HepG2 (cell line): ENCODE data around the gene YIPF7. TPM values are rescaled to one million over a fixed set of nuclear protein-coding genes. Genes with fewer than 3 reads are reported as not detected.

Experiments used
- ATAC-seq: fragments of 200-7000 bp; cut with Tn5 transposase; 3 replicates; pipeline ENCODE4 v1.9.1; 2020; ENCODE audit warnings: mild to moderate bottlenecking, moderate library complexity
- BruUV-seq: library from RNA; stranded (reverse); fragments of 400-500 nt; replicated peaks from 2 replicates; lab custom pipeline; 2021; lab: Mats Ljungman, UMichigan
- CTCF ChIA-PET: fragments of 300-600 bp; formaldehyde crosslinking; extraction: SDS; loops from one replicate; lab custom pipeline; 2021; ENCODE audit warnings: low total read pairs, inconsistent platforms, low intra/inter-chr PET ratio; lab: Yijun Ruan, JAX
- POLR2A ChIA-PET: fragments of 350-600 bp; sonication (Branson Sonifier 250); formaldehyde crosslinking; loops from one replicate; lab custom pipeline; 2020; ENCODE audit warnings: antibody characterized with exemption, inconsistent platforms; lab: Yijun Ruan, JAX
- DNase-seq: peaks from one replicate; pipeline ENCODE4 v3.0.0-alpha.2; 2015; ENCODE audit warnings: low spot score
- FAIRE-seq: peaks from 3 replicates; lab custom pipeline; 2011; peaks lifted over from hg19 to GRCh38; lab: Jason Lieb, UNC
- H2AFZ ChIP-seq: one replicate; pipeline ENCODE4 v1.6.1; 2011; ENCODE audit warnings: low read length, inconsistent platforms
- H3K27ac ChIP-seq: fragments of 300-600 bp; 3 replicates; pipeline ENCODE4 v1.8.0; 2011; ENCODE audit warnings: mixed run types, mild to moderate bottlenecking, mixed read lengths, low read length, inconsistent platforms; ENCODE audit not compliant: insufficient read depth; ENCODE audit errors: extremely low read length
- H3K27me3 ChIP-seq, 2 experiments: fragments of 200-600 bp in 1 of 2; 2 replicates in 1 of 2; 3 replicates in 1 of 2; pipeline versions ENCODE4 v1.6.0 to v1.8.0; 2011; ENCODE audit warnings: low read length in 2 of 2, mild to moderate bottlenecking in 2 of 2, moderate library complexity in 2 of 2, inconsistent platforms in 1 of 2; ENCODE audit not compliant: insufficient read depth in 2 of 2, control insufficient read depth in 1 of 2
- H3K36me3 ChIP-seq, 2 experiments: fragments of 200-600 bp in 1 of 2; replicated peaks in 1 of 2; 2 replicates in 1 of 2; 3 replicates in 1 of 2; pipeline versions ENCODE4 v1.5.1 to v1.8.0; 2011; ENCODE audit warnings: low read length in 2 of 2, inconsistent platforms in 1 of 2; ENCODE audit not compliant: insufficient read depth in 2 of 2, control insufficient read depth in 1 of 2
- H3K4me1 ChIP-seq: 2 replicates; pipeline ENCODE4 v1.5.1; 2012; ENCODE audit warnings: low read length, inconsistent platforms; ENCODE audit not compliant: insufficient read depth
- H3K4me2 ChIP-seq: 2 replicates; pipeline ENCODE4 v1.6.0; 2011; ENCODE audit warnings: low read depth, low read length, inconsistent platforms
- H3K4me3 ChIP-seq, 3 experiments: fragments of 200-600 bp in 1 of 3; sonication (generic), shearing (Covaris generic) in 1 of 3; replicated peaks in 1 of 3; 2 replicates each; pipeline ENCODE4 v1.5.1; 2011 to 2016; ENCODE audit warnings: low read length in 3 of 3, inconsistent platforms in 2 of 3, low read depth in 2 of 3, mild to moderate bottlenecking in 2 of 3, control low read depth in 1 of 3, mixed read lengths in 1 of 3; ENCODE audit not compliant: insufficient read depth in 1 of 3
- H3K79me2 ChIP-seq: one replicate; pipeline ENCODE4 v1.6.1; 2011; ENCODE audit warnings: low read length, inconsistent platforms; ENCODE audit not compliant: insufficient read depth
- H3K9ac ChIP-seq: 2 replicates; pipeline ENCODE4 v1.6.0; 2011; ENCODE audit warnings: mild to moderate bottlenecking, low read depth, low read length, inconsistent platforms; ENCODE audit not compliant: insufficient read depth
- H3K9me3 ChIP-seq: 2 replicates; pipeline ENCODE4 v1.5.1; 2012; ENCODE audit warnings: mild to moderate bottlenecking, low read length
- H4K20me1 ChIP-seq: 2 replicates; pipeline ENCODE4 v1.6.0; 2011; ENCODE audit warnings: inconsistent platforms, mild to moderate bottlenecking, low read length, moderate library complexity; ENCODE audit not compliant: insufficient read depth
- BRCA1 ChIP-seq: sonication (generic); formaldehyde crosslinking; IDR thresholded peaks from 2 replicates; pipeline ENCODE4 v1.4.0; 2020; ENCODE audit warnings: missing genetic modification reagents
- HES4 ChIP-seq: sonication (generic); formaldehyde crosslinking; IDR thresholded peaks from 2 replicates; pipeline ENCODE4 v1.9.0; 2021; ENCODE audit warnings: mild to moderate bottlenecking, missing genetic modification reagents, borderline replicate concordance
- IRX3 ChIP-seq: sonication (generic); formaldehyde crosslinking; IDR thresholded peaks from 2 replicates; pipeline ENCODE4 v1.8.1; 2023; ENCODE audit warnings: mild to moderate bottlenecking, low read depth, missing genetic modification reagents, borderline replicate concordance
- NFYB ChIP-seq: sonication (generic); formaldehyde crosslinking; IDR thresholded peaks from 2 replicates; pipeline ENCODE4 v1.4.0; 2020; ENCODE audit warnings: missing genetic modification reagents
- SP4 ChIP-seq: sonication (generic); formaldehyde crosslinking; IDR thresholded peaks from 2 replicates; pipeline ENCODE4 v1.8.1; 2023; ENCODE audit warnings: mild to moderate bottlenecking, missing genetic modification reagents
- YEATS2 ChIP-seq: sonication (generic); formaldehyde crosslinking; IDR thresholded peaks from 2 replicates; pipeline ENCODE4 v1.4.0; 2020; ENCODE audit warnings: missing genetic modification reagents, borderline replicate concordance
- ZNF138 ChIP-seq: sonication (generic); formaldehyde crosslinking; IDR thresholded peaks from 2 replicates; pipeline ENCODE4 v1.5.0; 2020; ENCODE audit warnings: mild to moderate bottlenecking, low read depth, missing genetic modification reagents
- ZNF230 ChIP-seq: sonication (generic); formaldehyde crosslinking; IDR thresholded peaks from 2 replicates; pipeline ENCODE4 v1.4.0; 2020; ENCODE audit warnings: mild to moderate bottlenecking, missing genetic modification reagents
- ZNF432 ChIP-seq: sonication (generic); formaldehyde crosslinking; IDR thresholded peaks from 2 replicates; pipeline ENCODE4 v1.5.0; 2020; ENCODE audit warnings: missing genetic modification reagents, mild to moderate bottlenecking, borderline replicate concordance
- ZNF670 ChIP-seq: sonication (generic); formaldehyde crosslinking; IDR thresholded peaks from 2 replicates; pipeline ENCODE4 v1.8.0; 2022; ENCODE audit warnings: mild to moderate bottlenecking, missing genetic modification reagents, borderline replicate concordance
- WGBS: methylation state at CpG from one replicate; pipeline ENCODE4 v1.1.6; 2017; ENCODE audit warnings: low lambda C conversion rate; 5-methylcytosine and 5-hydroxymethylcytosine counted together
- in situ Hi-C: cut with HindIII; loops from 2 replicates; pipeline ENCODE4 v1.10.0; 2017; ENCODE audit warnings: low pct_unique_long_range_greater_than_20kb; ENCODE audit not compliant: extremely low pct_ligation_motif_present
- intact Hi-C: fragments of 100-400 bp; cut with micrococcal nuclease; formaldehyde crosslinking; loops from one replicate; pipeline ENCODE4 v1.10.0; 2022; ENCODE audit not compliant: unreplicated experiment
- polyA plus RNA-seq, 8 experiments: library from polyadenylated mRNA; depleted of rRNA in 3 of 8; stranded (reverse) in 7 of 8; unstranded in 1 of 8; fragments of >200 nt; fragmentation: Illumina TruSeq in 4 of 8; extraction: Trizol in 4 of 8; gene quantifications; 2 replicates each; pipeline versions ENCODE4 v1.2.1 to v1.2.3, GENCODE V29; 2011 to 2016; ENCODE audit warnings: low read depth in 4 of 8, missing spikeins in 1 of 8, mixed read lengths in 1 of 8; ENCODE audit not compliant: insufficient read depth in 1 of 8
- total RNA-seq, 5 experiments: library from RNA; depleted of rRNA; stranded (reverse); fragments of >200 nt; fragmentation: Illumina TruSeq; extraction: Trizol; gene quantifications; 2 replicates each; pipeline ENCODE4 v1.2.3, GENCODE V29; 2016; ENCODE audit warnings: low read depth in 1 of 5
- TF ChIP-seq, protein P1 (sequence below): sonication (generic); formaldehyde crosslinking; IDR thresholded peaks from 2 replicates; pipeline ENCODE4 v1.4.0; 2020; ENCODE audit warnings: missing genetic modification reagents, mild to moderate bottlenecking, borderline replicate concordance
- TF ChIP-seq, protein P2 (sequence below): sonication (generic); formaldehyde crosslinking; IDR thresholded peaks from 2 replicates; pipeline ENCODE4 v1.4.0; 2020; ENCODE audit warnings: missing genetic modification reagents
- TF ChIP-seq, protein P3 (sequence below): sonication (generic); formaldehyde crosslinking; IDR thresholded peaks from 2 replicates; pipeline ENCODE4 v1.5.1; 2020; ENCODE audit warnings: missing genetic modification reagents, mild to moderate bottlenecking, borderline replicate concordance
- TF ChIP-seq, protein P4 (sequence below): sonication (generic); formaldehyde crosslinking; IDR thresholded peaks from 2 replicates; pipeline ENCODE4 v1.8.1; 2023; ENCODE audit warnings: missing genetic modification reagents, mild to moderate bottlenecking, borderline replicate concordance

The YIPF7 gene
- total and polyA plus RNA-seq, 2 of the 13 experiments (the other 11 are each of a cell fraction or from before 2014, with no cell fraction given): 0.12 TPM; not detected in 1

DNA sequence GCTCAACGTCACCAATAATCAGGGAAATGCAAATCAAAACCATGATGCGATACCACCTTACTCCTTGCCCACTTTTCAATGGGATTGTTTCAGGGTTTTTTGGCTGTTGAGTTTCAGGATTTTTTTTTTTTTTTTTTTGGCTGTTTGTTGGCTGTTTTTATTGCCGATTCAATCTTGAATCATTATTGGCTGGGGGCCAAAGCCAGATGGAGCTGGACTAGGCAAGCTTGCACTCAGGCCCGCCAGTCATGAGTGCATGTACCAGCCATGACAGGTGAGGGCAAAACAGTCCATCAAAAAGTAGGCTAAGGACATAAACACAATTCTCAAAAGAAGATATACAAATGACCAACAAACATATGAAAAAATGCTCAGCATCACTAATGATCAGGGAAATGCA lies 13.3 kb downstream of the YIPF7 start:
- no TSS peak for BruUV-seq
- TF ChIP-seq ZNF432 (no peak), HES4 (CRISPR knock-in tag) (no peak), YEATS2 (CRISPR knock-in tag) (no peak), ZNF670 (no peak), NFYB (CRISPR knock-in tag) (no peak), ZNF138 (CRISPR knock-in tag) (no peak), IRX3 (CRISPR knock-in tag) (no peak), ZNF230 (CRISPR knock-in tag) (no peak), BRCA1 (CRISPR knock-in tag) (no peak), SP4 (CRISPR knock-in tag) (no peak)
- TF ChIP-seq, protein P1, sequence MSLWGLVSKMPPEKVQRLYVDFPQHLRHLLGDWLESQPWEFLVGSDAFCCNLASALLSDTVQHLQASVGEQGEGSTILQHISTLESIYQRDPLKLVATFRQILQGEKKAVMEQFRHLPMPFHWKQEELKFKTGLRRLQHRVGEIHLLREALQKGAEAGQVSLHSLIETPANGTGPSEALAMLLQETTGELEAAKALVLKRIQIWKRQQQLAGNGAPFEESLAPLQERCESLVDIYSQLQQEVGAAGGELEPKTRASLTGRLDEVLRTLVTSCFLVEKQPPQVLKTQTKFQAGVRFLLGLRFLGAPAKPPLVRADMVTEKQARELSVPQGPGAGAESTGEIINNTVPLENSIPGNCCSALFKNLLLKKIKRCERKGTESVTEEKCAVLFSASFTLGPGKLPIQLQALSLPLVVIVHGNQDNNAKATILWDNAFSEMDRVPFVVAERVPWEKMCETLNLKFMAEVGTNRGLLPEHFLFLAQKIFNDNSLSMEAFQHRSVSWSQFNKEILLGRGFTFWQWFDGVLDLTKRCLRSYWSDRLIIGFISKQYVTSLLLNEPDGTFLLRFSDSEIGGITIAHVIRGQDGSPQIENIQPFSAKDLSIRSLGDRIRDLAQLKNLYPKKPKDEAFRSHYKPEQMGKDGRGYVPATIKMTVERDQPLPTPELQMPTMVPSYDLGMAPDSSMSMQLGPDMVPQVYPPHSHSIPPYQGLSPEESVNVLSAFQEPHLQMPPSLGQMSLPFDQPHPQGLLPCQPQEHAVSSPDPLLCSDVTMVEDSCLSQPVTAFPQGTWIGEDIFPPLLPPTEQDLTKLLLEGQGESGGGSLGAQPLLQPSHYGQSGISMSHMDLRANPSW (CRISPR knock-in tag): no peak
- TF ChIP-seq, protein P2, sequence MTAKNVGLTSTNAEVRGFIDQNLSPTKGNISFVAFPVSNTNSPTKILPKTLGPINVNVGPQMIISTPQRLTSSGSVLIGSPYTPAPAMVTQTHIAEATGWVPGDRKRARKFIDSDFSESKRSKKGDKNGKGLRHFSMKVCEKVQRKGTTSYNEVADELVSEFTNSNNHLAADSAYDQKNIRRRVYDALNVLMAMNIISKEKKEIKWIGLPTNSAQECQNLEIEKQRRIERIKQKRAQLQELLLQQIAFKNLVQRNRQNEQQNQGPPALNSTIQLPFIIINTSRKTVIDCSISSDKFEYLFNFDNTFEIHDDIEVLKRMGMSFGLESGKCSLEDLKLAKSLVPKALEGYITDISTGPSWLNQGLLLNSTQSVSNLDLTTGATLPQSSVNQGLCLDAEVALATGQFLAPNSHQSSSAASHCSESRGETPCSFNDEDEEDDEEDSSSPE (CRISPR knock-in tag): no peak
- TF ChIP-seq, protein P3, sequence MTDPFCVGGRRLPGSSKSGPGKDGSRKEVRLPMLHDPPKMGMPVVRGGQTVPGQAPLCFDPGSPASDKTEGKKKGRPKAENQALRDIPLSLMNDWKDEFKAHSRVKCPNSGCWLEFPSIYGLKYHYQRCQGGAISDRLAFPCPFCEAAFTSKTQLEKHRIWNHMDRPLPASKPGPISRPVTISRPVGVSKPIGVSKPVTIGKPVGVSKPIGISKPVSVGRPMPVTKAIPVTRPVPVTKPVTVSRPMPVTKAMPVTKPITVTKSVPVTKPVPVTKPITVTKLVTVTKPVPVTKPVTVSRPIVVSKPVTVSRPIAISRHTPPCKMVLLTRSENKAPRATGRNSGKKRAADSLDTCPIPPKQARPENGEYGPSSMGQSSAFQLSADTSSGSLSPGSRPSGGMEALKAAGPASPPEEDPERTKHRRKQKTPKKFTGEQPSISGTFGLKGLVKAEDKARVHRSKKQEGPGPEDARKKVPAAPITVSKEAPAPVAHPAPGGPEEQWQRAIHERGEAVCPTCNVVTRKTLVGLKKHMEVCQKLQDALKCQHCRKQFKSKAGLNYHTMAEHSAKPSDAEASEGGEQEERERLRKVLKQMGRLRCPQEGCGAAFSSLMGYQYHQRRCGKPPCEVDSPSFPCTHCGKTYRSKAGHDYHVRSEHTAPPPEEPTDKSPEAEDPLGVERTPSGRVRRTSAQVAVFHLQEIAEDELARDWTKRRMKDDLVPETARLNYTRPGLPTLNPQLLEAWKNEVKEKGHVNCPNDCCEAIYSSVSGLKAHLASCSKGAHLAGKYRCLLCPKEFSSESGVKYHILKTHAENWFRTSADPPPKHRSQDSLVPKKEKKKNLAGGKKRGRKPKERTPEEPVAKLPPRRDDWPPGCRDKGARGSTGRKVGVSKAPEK (CRISPR knock-in tag): no peak
- TF ChIP-seq, protein P4, sequence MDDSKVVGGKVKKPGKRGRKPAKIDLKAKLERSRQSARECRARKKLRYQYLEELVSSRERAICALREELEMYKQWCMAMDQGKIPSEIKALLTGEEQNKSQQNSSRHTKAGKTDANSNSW (CRISPR knock-in tag): no peak
- Histone ChIP-seq H2AFZ (no peak overlapping the region), H3K79me2 (no peaks in the 10 kb centered on the region), H3K36me3 (no peaks in the 10 kb centered on the region), H3K27ac (no peak overlapping the region), H3K9ac (no peak overlapping the region), H3K4me2 (no peak overlapping the region), H3K9me3 (peaks cover 31% of the 10 kb centered on the region), H3K4me1 (no peaks in the 10 kb centered on the region), H3K27me3 (no peaks in the 10 kb centered on the region), H4K20me1 (no peaks in the 10 kb centered on the region), H3K4me3 (no peak overlapping the region)
- in situ Hi-C loops: loop anchor here (25.0 kb wide), 2 partner anchors 1501 to 1651 kb away; no protein-coding TSS in a partner anchor
- ATAC-seq: no peak
- intact Hi-C loops: no loop called here
- FAIRE-seq: no peak
- WGBS: 27% methylated on average over 4 of the region's 4 CpGs
- ChIA-PET POLR2A (no interaction called here), CTCF (no interaction called here)
- no peak for DNase-seq
